SK-N-SH treated with all-trans-retinoic acid at 6 μM for 48 hours (cell line): ENCODE results near the gene KRT73.

ENCODE experiments used
- CREB5 ChIP-seq: fragments of 250-450 bp; sonication (Bioruptor Pico); IDR thresholded peaks from 2 replicates; pipeline ENCODE4 v1.5.1; 2020; ENCODE audit warnings: low read depth, mild to moderate bottlenecking, moderate library complexity
- CSRNP3 ChIP-seq: fragments of 250-450 bp; sonication (Bioruptor Pico); IDR thresholded peaks from 2 replicates; pipeline ENCODE4 v1.5.1; 2021; ENCODE audit warnings: mild to moderate bottlenecking, moderate library complexity
- ESRRG ChIP-seq: fragments of 250-450 bp; sonication (Bioruptor Pico); IDR thresholded peaks from 2 replicates; pipeline ENCODE4 v1.6.1; 2021; ENCODE audit warnings: mild to moderate bottlenecking
- ISL1 ChIP-seq: fragments of 250-450 bp; sonication (Bioruptor Pico); IDR thresholded peaks from 2 replicates; pipeline ENCODE4 v2.1.2; 2022; ENCODE audit warnings: mild to moderate bottlenecking, moderate library complexity
- RARB ChIP-seq: fragments of 250-450 bp; sonication (Bioruptor Pico); IDR thresholded peaks from 2 replicates; pipeline ENCODE4 v1.8.0; 2021; ENCODE audit warnings: mild to moderate bottlenecking, moderate library complexity
- SNAI2 ChIP-seq: fragments of 250-450 bp; sonication (Bioruptor Pico); IDR thresholded peaks from 2 replicates; pipeline ENCODE4 v1.5.0; 2020; ENCODE audit warnings: mild to moderate bottlenecking, moderate library complexity
- ZFP3 ChIP-seq: fragments of 250-450 bp; sonication (Bioruptor Pico); IDR thresholded peaks from 2 replicates; pipeline ENCODE4 v1.5.0; 2020; ENCODE audit warnings: mild to moderate bottlenecking, moderate library complexity
- ZNF565 ChIP-seq: fragments of 450-650 bp; formaldehyde crosslinking; conservative IDR thresholded peaks from 2 replicates; pipeline ENCODE4 v1.5.0; 2020; ENCODE audit warnings: low read depth, mild to moderate bottlenecking, moderate library complexity
- ZNF8 ChIP-seq: fragments of 450-650 bp; formaldehyde crosslinking; IDR thresholded peaks from 2 replicates; pipeline ENCODE4 v1.5.0; 2020; ENCODE audit warnings: mild to moderate bottlenecking, moderate library complexity
- TF ChIP-seq, protein P1 (sequence below): fragments of 250-450 bp; sonication (Bioruptor Pico); IDR thresholded peaks from 2 replicates; pipeline ENCODE4 v1.8.0; 2020; ENCODE audit warnings: mild to moderate bottlenecking, moderate library complexity, borderline replicate concordance

- TF ChIP-seq CSRNP3 (CRISPR knock-in tag) = no peak
- TF ChIP-seq ZNF565 (CRISPR knock-in tag) = no peak
- TF ChIP-seq RARB (CRISPR knock-in tag) = no peak
- no peak for TF ChIP-seq SNAI2 (CRISPR knock-in tag)
- TF ChIP-seq, protein P1, sequence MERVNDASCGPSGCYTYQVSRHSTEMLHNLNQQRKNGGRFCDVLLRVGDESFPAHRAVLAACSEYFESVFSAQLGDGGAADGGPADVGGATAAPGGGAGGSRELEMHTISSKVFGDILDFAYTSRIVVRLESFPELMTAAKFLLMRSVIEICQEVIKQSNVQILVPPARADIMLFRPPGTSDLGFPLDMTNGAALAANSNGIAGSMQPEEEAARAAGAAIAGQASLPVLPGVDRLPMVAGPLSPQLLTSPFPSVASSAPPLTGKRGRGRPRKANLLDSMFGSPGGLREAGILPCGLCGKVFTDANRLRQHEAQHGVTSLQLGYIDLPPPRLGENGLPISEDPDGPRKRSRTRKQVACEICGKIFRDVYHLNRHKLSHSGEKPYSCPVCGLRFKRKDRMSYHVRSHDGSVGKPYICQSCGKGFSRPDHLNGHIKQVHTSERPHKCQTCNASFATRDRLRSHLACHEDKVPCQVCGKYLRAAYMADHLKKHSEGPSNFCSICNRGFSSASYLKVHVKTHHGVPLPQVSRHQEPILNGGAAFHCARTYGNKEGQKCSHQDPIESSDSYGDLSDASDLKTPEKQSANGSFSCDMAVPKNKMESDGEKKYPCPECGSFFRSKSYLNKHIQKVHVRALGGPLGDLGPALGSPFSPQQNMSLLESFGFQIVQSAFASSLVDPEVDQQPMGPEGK = no peak
- TF ChIP-seq ZNF8 (CRISPR knock-in tag) = no peak
- TF ChIP-seq ZFP3 = no peak
- TF ChIP-seq ISL1 (CRISPR knock-in tag) = no peak
- no peak for TF ChIP-seq ESRRG (CRISPR knock-in tag)
- TF ChIP-seq CREB5 (CRISPR knock-in tag) = no peak
Measured at GRCh38 chr12:52580496-52580895, 37.9 kb downstream of the KRT73 start.
